Activated CD8-positive, alpha-beta memory T cell treated with anti-CD3 and anti-CD28 coated beads for 4 hours (primary cell): ENCODE results near the gene PLEKHO2.

ENCODE experiments used
- DNase-seq, 2 donors: peaks; one replicate each; pipeline ENCODE4 v3.0.0-alpha.2; 2020; ENCODE audit warnings: low read depth in 2 of 2

Gene PLEKHO2

GRCh38 chr15:64912379-64913325 lies 70.9 kb downstream of the PLEKHO2 start:
- no peak for DNase-seq

DNA sequence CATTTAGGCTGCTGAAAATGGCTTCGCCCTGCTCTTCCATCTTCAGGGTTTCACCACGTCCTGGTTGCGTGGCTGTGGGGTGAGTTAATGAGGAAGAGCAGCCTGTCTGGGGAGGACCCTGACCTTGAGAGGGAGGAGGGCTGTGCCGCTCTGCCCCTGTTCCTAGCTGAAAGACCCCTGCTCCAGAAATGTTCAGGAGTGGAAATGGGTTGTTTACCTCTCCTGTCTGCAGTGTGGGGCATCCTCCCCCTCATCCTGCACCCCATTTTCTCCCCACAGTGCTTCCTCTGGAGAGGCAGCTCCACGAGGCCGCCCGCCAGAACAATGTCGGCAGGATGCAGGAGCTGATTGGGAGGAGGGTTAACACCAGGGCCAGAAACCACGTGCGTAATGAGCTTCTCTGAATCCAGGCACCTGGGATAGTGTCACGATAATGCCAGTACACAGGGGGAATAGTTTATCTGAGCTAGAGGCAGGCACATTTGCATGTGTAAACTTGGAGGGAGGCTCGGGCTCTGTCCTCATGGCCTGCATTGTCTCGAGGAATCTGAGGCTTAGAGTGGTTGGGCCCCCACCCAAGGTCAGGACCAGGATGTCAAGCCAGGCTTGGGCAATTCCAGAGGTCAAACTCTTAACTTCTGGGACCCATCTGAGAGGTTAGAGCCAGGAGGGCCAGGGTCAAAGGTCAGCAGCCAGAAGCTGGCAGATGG lies 74.0 kb downstream of the PLEKHO2 start:
- DNase-seq, result no peak

DNA sequence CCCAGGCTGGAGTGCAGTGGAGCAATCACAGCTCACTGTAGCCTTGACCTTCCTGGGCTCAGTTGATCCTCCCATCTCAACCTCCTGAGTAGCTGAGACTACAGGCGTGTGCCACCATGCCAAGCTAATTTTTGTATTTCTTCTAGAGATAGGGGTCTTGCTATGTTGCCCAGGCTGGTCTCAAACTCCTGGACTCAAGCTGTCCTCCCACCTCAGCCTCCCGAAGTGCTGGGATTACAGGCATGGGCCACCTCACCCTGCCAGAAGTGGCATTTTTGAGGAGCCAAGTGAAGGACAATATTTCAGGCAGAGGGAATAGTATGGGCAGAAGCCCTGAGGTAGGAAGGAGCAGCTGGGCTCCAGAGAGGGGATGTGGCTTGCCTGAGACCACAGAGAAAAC lies 74.7 kb downstream of the PLEKHO2 start:
- no peak for DNase-seq

GRCh38 chr15:64917211-64917610 lies 75.5 kb downstream of the PLEKHO2 start:
- DNase-seq, result no peak
